Panc1 (cell line): ENCODE data around the gene USP3. TPM values are rescaled to one million over a fixed set of nuclear protein-coding genes. Genes with fewer than 3 reads are reported as not detected.

Experiments used
- ATAC-seq: fragments of 200-7000 bp; cut with Tn5 transposase; 2 replicates; pipeline ENCODE4 v1.9.1; 2020; ENCODE audit warnings: mild to moderate bottlenecking, moderate library complexity
- BruUV-seq: library from RNA; stranded (reverse); fragments of 400-500 nt; replicated peaks from 2 replicates; lab custom pipeline; 2021; lab: Mats Ljungman, UMichigan
- CTCF ChIA-PET: fragments of 300-600 bp; sonication (Branson Sonifier 250); formaldehyde crosslinking; loops from one replicate; lab custom pipeline; 2022; ENCODE audit warnings: antibody characterized with exemption; lab: Charles Lee
- POLR2A ChIA-PET: fragments of 300-600 bp; sonication (Branson Sonifier 250); formaldehyde crosslinking; loops from one replicate; lab custom pipeline; 2022; ENCODE audit warnings: antibody characterized with exemption; lab: Charles Lee
- DNase-seq: peaks from one replicate; pipeline ENCODE4 v3.0.0-alpha.2; 2010; ENCODE audit warnings: low read depth, low spot score
- H3K27ac ChIP-seq: 2 replicates; pipeline ENCODE4 v1.5.1; 2011; ENCODE audit warnings: mild to moderate bottlenecking, low read length, inconsistent platforms
- H3K27me3 ChIP-seq: fragments of 200-500 bp; sonication (Bioruptor generic); 2 replicates; pipeline ENCODE4 v1.6.0; 2014; ENCODE audit warnings: low read length, inconsistent platforms; ENCODE audit not compliant: control insufficient read depth, insufficient read depth
- H3K36me3 ChIP-seq: fragments of 200-500 bp; sonication (Bioruptor generic); 2 replicates; pipeline ENCODE4 v1.5.1; 2014; ENCODE audit warnings: inconsistent platforms, mild to moderate bottlenecking, low read length, moderate library complexity; ENCODE audit not compliant: control insufficient read depth, insufficient read depth
- H3K4me1 ChIP-seq: 2 replicates; pipeline ENCODE4 v1.5.1; 2011; ENCODE audit warnings: inconsistent platforms, mild to moderate bottlenecking, low read length, moderate library complexity; ENCODE audit not compliant: control insufficient read depth, insufficient read depth
- H3K4me3 ChIP-seq, 2 experiments: 2 replicates each; pipeline ENCODE4 v1.5.1; 2011 to 2012; ENCODE audit warnings: low read depth in 2 of 2, low read length in 2 of 2, mild to moderate bottlenecking in 2 of 2, inconsistent platforms in 1 of 2, moderate library complexity in 1 of 2
- H3K9me3 ChIP-seq: fragments of 200-500 bp; sonication (Bioruptor generic); 2 replicates; pipeline ENCODE4 v1.5.1; 2014; ENCODE audit warnings: low read depth, mild to moderate bottlenecking, inconsistent platforms, low read length, moderate library complexity; ENCODE audit not compliant: control insufficient read depth, insufficient read depth
- CTCF ChIP-seq: fragments of 450-650 bp; IDR thresholded peaks from 2 replicates; pipeline ENCODE4 v1.5.1; 2017; ENCODE audit warnings: mild to moderate bottlenecking
- POLR2AphosphoS5 ChIP-seq: IDR thresholded peaks from 2 replicates; pipeline ENCODE4 v1.6.1; 2012; ENCODE audit warnings: mild to moderate bottlenecking, low read depth, low read length, moderate library complexity
- REST ChIP-seq, 2 experiments: IDR thresholded peaks; 2 replicates each; pipeline ENCODE4 v1.6.1; 2011 to 2012; ENCODE audit warnings: low read depth in 2 of 2, control low read depth in 1 of 2, low read length in 1 of 2, mild to moderate bottlenecking in 1 of 2, moderate library complexity in 1 of 2; ENCODE audit not compliant: insufficient read depth in 1 of 2
- SIN3A ChIP-seq: IDR thresholded peaks from 2 replicates; pipeline ENCODE4 v1.6.1; 2012; ENCODE audit warnings: low read depth, mild to moderate bottlenecking, low read length, moderate library complexity, borderline replicate concordance; ENCODE audit not compliant: insufficient read depth
- TCF7L2 ChIP-seq: IDR thresholded peaks from 2 replicates; pipeline ENCODE4 v1.6.1; 2011; ENCODE audit warnings: mild to moderate bottlenecking, low read depth, low read length, inconsistent platforms
- in situ Hi-C: cut with HindIII; loops from 2 replicates; pipeline ENCODE4 v1.10.0; 2016; ENCODE audit warnings: low sequenced_read_pairs, low pct_unique_long_range_greater_than_20kb
- intact Hi-C: fragments of 100-400 bp; cut with micrococcal nuclease; formaldehyde crosslinking; loops from one replicate; pipeline ENCODE4 v1.10.0; 2022; ENCODE audit not compliant: unreplicated experiment
- total RNA-seq: library from RNA; stranded (reverse); gene quantifications from one replicate; pipeline ENCODE4 v1.2.1, GENCODE V29; 2021; ENCODE audit not compliant: unreplicated experiment

USP3 gene
- total RNA-seq, 1 experiment from 2014 or later: 51.4 TPM

GRCh38 chr15:63458794-63459395 is 45.5 kb upstream of the USP3 start:
- POLR2A ChIA-PET: no interaction called here

GRCh38 chr15:63460210-63461155 is 43.9 kb upstream of the USP3 start:
- ATAC-seq (no peak), DNase-seq (no peak)
- BruUV-seq: no TSS peak

More at GRCh38 chr15:63458794-63459395, 45.5 kb upstream of the USP3 start:
- Histone ChIP-seq H3K4me1 (peaks cover 26% of the 10 kb centered on the region), H3K9me3 (no peaks in the 10 kb centered on the region), H3K36me3 (no peaks in the 10 kb centered on the region), H3K27me3 (no peaks in the 10 kb centered on the region), H3K4me3 (no peak overlapping the region), H3K27ac (no peak overlapping the region)
- TF ChIP-seq TCF7L2: no peak
- ATAC-seq (no peak), DNase-seq (no peak)
- no TSS peak for BruUV-seq
- in situ Hi-C loops: no loop called here
- CTCF ChIA-PET: no interaction called here
- intact Hi-C loops: no loop called here

More at GRCh38 chr15:63460210-63461155, 43.9 kb upstream of the USP3 start:
- Histone ChIP-seq H3K27me3 (no peaks in the 10 kb centered on the region), H3K9me3 (no peaks in the 10 kb centered on the region), H3K36me3 (no peaks in the 10 kb centered on the region), H3K4me3 (no peak overlapping the region), H3K27ac (peak overlapping the region; percentile 24; the same call in 1 of the 2 replicates), H3K4me1 (peaks cover 32% of the 10 kb centered on the region)
- POLR2A ChIA-PET: no interaction called here
- intact Hi-C loops (no loop called here), in situ Hi-C loops (no loop called here)
- CTCF ChIA-PET: no interaction called here
- no peak for TF ChIP-seq REST (IDR thresholded peaks at IDR 0.05; ENCODE audit: insufficient read depth in 1 of 2, low read depth in 2 of 2, low read length in 1 of 2)
- no peak for TF ChIP-seq POLR2AphosphoS5
- TF ChIP-seq SIN3A: no peak
- TF ChIP-seq CTCF: no peak
- no peak for TF ChIP-seq TCF7L2
